GM19351 (cell line): ENCODE results near the gene NDUFA11.
"Not testable (repeated sequence)": the region's sequence is repeated elsewhere in the genome, so short reads cannot be mapped to it uniquely, and the experiment has no call there.

Experiments
- ATAC-seq: cut with Tn5 transposase; IDR thresholded peaks from one replicate; pipeline ENCODE4 v1.9.1; 2021; ENCODE audit warnings: mild to moderate bottlenecking, moderate library complexity; ENCODE audit not compliant: unreplicated experiment

NDUFA11 gene

GRCh38 chr19:5863030-5863665, 40.4 kb downstream of the NDUFA11 start:
- ATAC-seq: no peak

GRCh38 chr19:5857203-5858081, 46.1 kb downstream of the NDUFA11 start:
- ATAC-seq: no peak

GRCh38 chr19:5855151-5855550, 48.4 kb downstream of the NDUFA11 start:
- not testable (repeated sequence) for ATAC-seq

GRCh38 chr19:5854121-5854520, 49.5 kb downstream of the NDUFA11 start:
- not testable (repeated sequence) for ATAC-seq

- ATAC-seq: no peak
Observed at GRCh38 chr19:5851302-5851701, 52.3 kb downstream of the NDUFA11 start, which contains the start of gene FUT3. FUT3 (minus strand) TSS chr19:5851449.

- no peak for ATAC-seq
Observed at GRCh38 chr19:5850743-5851293, 52.8 kb downstream of the NDUFA11 start.

GRCh38 chr19:5850189-5850588, 53.4 kb downstream of the NDUFA11 start:
- ATAC-seq: no peak

- not testable (repeated sequence) for ATAC-seq
Observed at GRCh38 chr19:5848621-5849020, 55.0 kb downstream of the NDUFA11 start.

GRCh38 chr19:5847846-5848245, 55.7 kb downstream of the NDUFA11 start:
- ATAC-seq: not testable (repeated sequence)
